ENCODE data around the gene MDGA2.

MDGA2 gene

DNA sequence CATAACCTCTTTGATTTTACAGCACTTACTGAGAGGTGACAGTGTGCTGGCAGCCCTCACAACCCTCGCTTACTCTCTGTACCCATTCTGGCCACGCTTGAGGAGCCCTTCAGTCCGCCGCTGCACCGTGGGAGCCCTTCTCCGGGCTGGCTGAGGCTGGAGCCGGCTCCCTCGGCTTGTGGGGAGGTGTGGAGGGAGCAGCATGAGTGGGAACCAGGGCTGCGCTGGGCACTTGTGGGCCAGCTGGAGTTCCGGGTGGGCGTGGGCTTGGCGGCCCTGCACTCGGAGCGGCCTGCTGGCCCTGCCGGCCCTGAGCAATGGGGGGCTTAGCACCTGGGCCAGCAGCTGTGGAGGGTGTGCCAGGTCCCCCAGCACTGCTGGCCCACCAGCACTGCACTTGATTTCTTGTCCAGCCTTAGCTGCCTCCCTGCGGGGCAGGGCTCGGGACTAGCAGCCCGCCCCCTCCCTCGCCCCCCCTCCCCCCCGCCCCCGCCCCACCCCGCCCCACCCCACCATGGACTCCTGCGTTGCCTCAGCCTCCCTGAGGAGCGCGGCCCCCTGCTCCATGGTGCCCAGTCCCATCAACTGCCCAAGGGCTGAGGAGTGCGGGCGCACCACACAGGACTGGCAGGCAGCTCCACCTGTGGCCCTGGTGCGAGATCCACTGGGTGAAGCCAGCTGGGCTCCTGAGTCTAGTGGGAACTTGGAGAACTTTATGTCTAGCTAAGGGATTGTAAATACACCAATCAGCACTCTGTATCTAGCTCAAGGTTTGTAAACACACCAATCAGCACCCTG is 9.9 kb downstream of the MDGA2 start:
- TF ChIP-seq, protein P1, sequence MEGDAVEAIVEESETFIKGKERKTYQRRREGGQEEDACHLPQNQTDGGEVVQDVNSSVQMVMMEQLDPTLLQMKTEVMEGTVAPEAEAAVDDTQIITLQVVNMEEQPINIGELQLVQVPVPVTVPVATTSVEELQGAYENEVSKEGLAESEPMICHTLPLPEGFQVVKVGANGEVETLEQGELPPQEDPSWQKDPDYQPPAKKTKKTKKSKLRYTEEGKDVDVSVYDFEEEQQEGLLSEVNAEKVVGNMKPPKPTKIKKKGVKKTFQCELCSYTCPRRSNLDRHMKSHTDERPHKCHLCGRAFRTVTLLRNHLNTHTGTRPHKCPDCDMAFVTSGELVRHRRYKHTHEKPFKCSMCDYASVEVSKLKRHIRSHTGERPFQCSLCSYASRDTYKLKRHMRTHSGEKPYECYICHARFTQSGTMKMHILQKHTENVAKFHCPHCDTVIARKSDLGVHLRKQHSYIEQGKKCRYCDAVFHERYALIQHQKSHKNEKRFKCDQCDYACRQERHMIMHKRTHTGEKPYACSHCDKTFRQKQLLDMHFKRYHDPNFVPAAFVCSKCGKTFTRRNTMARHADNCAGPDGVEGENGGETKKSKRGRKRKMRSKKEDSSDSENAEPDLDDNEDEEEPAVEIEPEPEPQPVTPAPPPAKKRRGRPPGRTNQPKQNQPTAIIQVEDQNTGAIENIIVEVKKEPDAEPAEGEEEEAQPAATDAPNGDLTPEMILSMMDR (conservative IDR thresholded peaks at IDR 0.05; ENCODE audit: low read depth, low read length) = no peak
- DNase-seq (ENCODE audit: low read depth) = no peak
- H3K4me3 ChIP-seq (ENCODE audit: low read depth, low read length) = no peak overlapping the region

DNA sequence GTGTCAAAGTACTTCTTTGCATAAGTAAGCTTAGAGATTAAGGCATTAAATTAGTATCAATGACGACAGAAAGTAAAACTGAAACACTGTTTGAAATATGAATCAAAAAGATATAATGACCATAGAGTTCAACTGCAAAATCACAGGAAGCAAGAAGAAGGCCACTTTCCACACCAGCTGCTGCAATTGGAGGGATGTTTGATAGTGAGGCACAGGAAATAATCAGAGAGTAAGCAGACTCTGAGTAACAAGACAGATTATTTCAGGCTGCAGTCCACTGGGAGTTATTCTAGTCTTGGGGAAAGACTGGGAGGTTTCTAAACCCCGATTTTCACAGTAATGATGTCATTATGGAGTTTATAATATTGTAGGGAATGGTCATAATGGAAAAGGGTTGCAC is 12.9 kb downstream of the MDGA2 start:
- no peak overlapping the region for H3K4me3 ChIP-seq (ENCODE audit: low read depth, low read length)
- TF ChIP-seq, protein P1 (conservative IDR thresholded peaks at IDR 0.05; ENCODE audit: low read depth, low read length) = no peak
- DNase-seq (ENCODE audit: low read depth) = no peak

DNA sequence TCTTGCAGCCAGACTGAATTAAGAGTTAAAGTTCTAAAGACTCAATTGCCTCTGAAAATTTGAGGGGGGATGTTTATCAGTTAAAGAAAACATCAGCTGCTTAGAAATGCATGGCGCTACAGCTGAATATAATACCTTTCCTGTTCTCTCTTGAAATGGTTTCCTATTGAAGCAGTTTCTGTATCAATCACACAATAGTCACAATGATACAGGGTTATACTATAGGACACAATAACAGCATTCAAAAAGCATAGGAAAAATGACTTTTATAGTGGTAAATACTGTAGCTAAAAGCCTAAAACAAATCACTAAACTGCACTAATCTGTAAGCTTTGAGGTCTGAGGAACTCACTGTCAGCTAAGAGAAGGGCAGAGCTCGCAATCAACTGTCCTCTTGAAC is 15.2 kb downstream of the MDGA2 start:
- H3K4me3 ChIP-seq (ENCODE audit: low read depth, low read length) = no peak overlapping the region
- TF ChIP-seq, protein P1 (conservative IDR thresholded peaks at IDR 0.05; ENCODE audit: low read depth, low read length) = no peak
- no peak for DNase-seq (ENCODE audit: low read depth)

DNA sequence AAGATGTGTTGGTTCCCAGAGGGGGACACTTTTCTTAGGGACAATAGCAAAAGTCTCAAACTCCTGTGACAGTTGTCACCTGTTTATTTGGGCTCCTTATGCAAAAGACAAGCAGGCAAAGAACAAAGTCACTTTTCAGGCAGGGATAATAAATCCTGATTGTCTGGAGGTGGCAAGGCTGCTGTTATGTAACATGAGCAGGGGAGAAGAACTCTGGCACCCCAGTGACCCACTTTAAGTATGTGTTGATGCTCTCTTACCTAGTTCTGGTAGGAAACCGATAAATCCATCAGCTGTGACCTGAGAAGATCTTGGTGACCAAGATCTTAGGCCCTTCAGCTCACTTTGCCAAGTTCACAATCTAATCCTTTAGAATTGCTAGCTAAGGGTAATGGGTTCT is 17.4 kb downstream of the MDGA2 start:
- H3K4me3 ChIP-seq (ENCODE audit: low read depth, low read length) = no peak overlapping the region
- TF ChIP-seq, protein P1 (conservative IDR thresholded peaks at IDR 0.05; ENCODE audit: low read depth, low read length) = no peak
- no peak for DNase-seq (ENCODE audit: low read depth)

DNA sequence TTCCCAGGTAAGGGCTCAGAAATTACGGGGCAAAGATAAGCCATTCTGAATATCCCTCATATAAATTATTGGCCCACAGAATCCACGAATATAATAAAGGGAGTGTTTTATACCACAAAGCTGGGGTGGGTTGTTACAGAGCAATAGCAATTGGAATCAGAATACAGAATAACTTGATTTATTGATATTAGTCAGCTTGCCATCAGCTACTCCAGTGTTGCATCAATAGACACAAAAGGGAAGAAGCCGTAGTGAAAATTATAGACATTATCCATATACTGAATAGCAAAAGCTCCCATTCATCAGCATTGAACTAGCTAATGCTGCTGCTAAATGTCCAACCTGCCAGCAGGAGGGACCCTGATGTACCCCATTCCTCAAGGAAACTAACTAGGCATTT is 18.3 kb downstream of the MDGA2 start:
- H3K4me3 ChIP-seq (ENCODE audit: low read depth, low read length) = no peak overlapping the region
- no peak for DNase-seq (ENCODE audit: low read depth)
- TF ChIP-seq, protein P1 (conservative IDR thresholded peaks at IDR 0.05; ENCODE audit: low read depth, low read length) = no peak

DNA sequence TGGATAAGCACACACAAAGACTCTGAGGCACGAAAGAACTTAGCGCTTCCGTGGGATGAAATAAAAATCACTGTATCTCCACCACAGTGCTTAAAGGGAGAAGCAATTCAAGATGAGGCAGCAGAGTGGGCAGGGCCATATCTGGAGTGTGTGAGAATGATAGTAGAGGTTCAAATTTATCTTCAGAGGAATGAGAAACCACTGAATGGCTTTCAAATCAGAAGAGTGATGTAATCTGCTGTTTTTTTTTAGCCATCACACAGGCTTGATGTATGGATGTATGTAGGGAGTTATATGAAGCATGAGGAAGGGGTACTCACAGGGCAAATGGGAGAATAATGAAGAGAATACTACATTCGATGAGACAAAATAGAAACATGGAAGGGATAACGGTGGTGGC is 24.1 kb downstream of the MDGA2 start:
- H3K4me3 ChIP-seq (ENCODE audit: low read depth, low read length) = no peak overlapping the region
- TF ChIP-seq, protein P1 (conservative IDR thresholded peaks at IDR 0.05; ENCODE audit: low read depth, low read length) = no peak
- DNase-seq (ENCODE audit: low read depth) = no peak

DNA sequence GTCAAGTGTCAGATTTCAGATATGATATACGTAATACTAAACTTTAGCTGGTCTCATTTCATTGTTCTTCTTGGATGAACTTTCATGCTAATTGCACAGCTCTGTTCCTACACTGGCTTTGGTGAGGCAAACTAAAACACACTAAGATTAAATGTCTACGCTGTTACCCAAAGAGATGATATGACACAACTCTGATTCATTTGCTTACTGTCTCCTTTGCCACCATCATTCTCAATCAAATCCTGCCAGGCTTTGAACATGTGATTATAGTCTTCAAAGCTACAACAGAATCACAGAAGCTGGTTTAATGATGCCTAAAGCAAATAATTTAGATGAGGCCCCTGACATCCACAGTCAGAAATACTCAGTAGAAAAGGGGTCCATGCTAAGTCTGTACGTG is 37.7 kb downstream of the MDGA2 start:
- H3K4me3 ChIP-seq (ENCODE audit: low read depth, low read length) = no peak overlapping the region
- DNase-seq (ENCODE audit: low read depth) = no peak
- TF ChIP-seq, protein P1 (conservative IDR thresholded peaks at IDR 0.05; ENCODE audit: low read depth, low read length) = no peak
